Heart left ventricle (tissue), 13 donors: ENCODE results near the gene RAB36.

Source experiments
- CTCF ChIP-seq, 12 donors: fragments of 200-600 bp; sonication (generic) in 4 of 12; IDR thresholded peaks; one replicate each; pipeline versions ENCODE4 v1.5.0 to v1.8.0; 2018 to 2022; ENCODE audit warnings: antibody characterized with exemption in 12 of 12, mild to moderate bottlenecking in 5 of 12
- POLR2A ChIP-seq, 2 donors: fragments of 450-650 bp; IDR thresholded peaks; one replicate each; pipeline ENCODE4 v1.6.1; 2017; ENCODE audit warnings: antibody characterized with exemption in 2 of 2, mild to moderate bottlenecking in 2 of 2, moderate library complexity in 2 of 2
- donor health status: ischemic (EF 13 %, LVEDD 7.1; RV severe dilation, severe dysfunction).
- donor health status: DM: no; HTN: yes; CAD: no.
- donor health status: DM: no; HTN: no; CAD: no.
- donor health status: ischemic (EF 25% LVEDD 6.9; RV normal size, moderate dysfunction).
- donor health status: ischemic (EF 25% LVEDD 5.7; RV mildly dilated, moderate dysfunction).
- donor health status: ischemic (EF 35%, LVEDD 5.7; RV mildly dilated, moderate dysfunction).
- donor health status: nonischemic (EF 11% LVEDD 7.7; RV severe dilation, severe dysfunction).
- donor health status: DM: yes; HTN: yes; CAD: no.
- donor health status: PGD.
- donor health status: ischemic (EF 29% LVEDD 5.4; RV normal size, mild dysfunction).
- donor health status: nonischemic (EF 23%, LVEDD 6.1; RV moderate dilation, normal function).

- no peak for TF ChIP-seq POLR2A (IDR thresholded peaks at IDR 0.05)
- TF ChIP-seq CTCF (IDR thresholded peaks at IDR 0.05): no peak
Measured at GRCh38 chr22:23120415-23120899, 24.8 kb upstream of the RAB36 start.
